ENCODE results near the gene PCDHGA9.

DNA sequence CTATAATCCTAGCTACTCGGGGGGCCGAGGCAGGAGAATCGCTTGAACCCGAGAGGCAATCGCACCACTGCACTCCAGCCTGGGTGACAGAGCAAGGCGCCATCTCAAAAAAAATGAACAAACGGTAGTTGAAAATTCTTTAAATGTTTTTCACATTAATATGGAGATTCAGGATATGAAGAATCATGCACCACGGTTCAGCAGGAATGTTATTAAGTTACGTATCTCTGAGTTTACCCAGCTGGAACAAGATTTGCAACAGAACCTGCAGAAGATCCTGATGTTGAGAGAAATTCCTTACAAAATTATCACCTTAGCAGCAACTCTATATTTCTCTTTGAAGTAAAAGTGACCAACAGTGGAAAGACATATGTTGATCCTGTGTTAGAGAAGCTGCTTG lies 37.8 kb downstream of the PCDHGA9 start:
- TF ChIP-seq POLR2AphosphoS5 (IDR thresholded peaks at IDR 0.05; ENCODE audit: low read depth, low read length) (no peak), POLR2A (IDR thresholded peaks at IDR 0.05; ENCODE audit: low read depth, low read length) (no peak), TAF1 (IDR thresholded peaks at IDR 0.05; ENCODE audit: borderline replicate concordance, low read depth, low read length) (no peak)

Data from GM12892 (cell line).